DND-41 (cell line): Measurements from ENCODE around the gene SEL1L2.

Experiments
- EZH2 ChIP-seq: IDR thresholded peaks from 3 replicates; pipeline ENCODE4 v1.6.1; 2012; ENCODE audit warnings: borderline replicate concordance, low read depth, mild to moderate bottlenecking, moderate library complexity, low read length, inconsistent platforms; ENCODE audit not compliant: severe bottlenecking
- TF ChIP-seq, protein P1 (sequence below): IDR thresholded peaks from 2 replicates; pipeline ENCODE4 v1.5.1; 2012; ENCODE audit warnings: borderline replicate concordance, low read length, moderate library complexity, mild to moderate bottlenecking; ENCODE audit not compliant: poor library complexity, severe bottlenecking; ENCODE audit errors: extremely low read depth

DNA sequence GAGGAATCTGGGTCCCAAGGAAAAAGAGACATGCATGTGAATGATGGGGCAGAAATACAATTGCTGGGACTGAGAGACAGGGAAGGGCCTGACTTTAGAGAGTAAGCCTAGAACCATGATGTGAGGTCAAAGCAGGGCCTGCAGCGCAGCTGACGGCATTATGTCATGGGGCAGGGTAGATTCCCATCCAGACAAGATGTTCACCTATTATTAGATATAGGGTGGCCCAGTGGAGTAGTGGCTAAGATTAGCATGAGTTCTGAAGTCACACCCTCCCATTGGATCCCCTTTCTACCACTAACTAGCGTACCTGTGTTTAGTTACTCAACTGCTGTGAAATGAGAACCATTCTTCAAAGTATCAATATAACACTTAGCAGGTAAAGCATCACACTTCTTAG is 166.0 kb downstream of the SEL1L2 start:
- TF ChIP-seq, protein P1, sequence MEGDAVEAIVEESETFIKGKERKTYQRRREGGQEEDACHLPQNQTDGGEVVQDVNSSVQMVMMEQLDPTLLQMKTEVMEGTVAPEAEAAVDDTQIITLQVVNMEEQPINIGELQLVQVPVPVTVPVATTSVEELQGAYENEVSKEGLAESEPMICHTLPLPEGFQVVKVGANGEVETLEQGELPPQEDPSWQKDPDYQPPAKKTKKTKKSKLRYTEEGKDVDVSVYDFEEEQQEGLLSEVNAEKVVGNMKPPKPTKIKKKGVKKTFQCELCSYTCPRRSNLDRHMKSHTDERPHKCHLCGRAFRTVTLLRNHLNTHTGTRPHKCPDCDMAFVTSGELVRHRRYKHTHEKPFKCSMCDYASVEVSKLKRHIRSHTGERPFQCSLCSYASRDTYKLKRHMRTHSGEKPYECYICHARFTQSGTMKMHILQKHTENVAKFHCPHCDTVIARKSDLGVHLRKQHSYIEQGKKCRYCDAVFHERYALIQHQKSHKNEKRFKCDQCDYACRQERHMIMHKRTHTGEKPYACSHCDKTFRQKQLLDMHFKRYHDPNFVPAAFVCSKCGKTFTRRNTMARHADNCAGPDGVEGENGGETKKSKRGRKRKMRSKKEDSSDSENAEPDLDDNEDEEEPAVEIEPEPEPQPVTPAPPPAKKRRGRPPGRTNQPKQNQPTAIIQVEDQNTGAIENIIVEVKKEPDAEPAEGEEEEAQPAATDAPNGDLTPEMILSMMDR = no peak
- no peak for TF ChIP-seq EZH2
